ENCODE results near the gene ISL2.
"Not testable (repeated sequence)": the region's sequence is repeated elsewhere in the genome, so short reads cannot be mapped to it uniquely, and the experiment has no call there.

The ISL2 gene

DNA sequence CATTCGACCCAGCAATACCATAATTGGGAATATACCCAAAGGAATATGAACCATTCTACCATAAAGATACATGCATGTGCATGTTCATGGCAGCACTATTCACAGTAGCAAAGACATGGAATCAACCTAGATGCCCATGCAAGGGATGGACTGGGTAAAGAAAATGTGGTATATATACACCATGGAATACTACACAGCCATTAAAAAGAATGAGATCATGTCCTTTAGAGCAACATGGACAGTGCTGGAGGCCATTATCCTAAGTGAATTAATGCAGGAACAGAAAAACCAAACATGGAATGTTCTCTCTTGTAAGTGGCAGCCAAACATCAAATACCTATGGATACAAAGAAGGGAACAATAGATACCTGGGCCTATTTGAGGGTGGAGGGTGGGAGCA, 32.7 kb upstream of the ISL2 start:
- TF ChIP-seq, protein P1, sequence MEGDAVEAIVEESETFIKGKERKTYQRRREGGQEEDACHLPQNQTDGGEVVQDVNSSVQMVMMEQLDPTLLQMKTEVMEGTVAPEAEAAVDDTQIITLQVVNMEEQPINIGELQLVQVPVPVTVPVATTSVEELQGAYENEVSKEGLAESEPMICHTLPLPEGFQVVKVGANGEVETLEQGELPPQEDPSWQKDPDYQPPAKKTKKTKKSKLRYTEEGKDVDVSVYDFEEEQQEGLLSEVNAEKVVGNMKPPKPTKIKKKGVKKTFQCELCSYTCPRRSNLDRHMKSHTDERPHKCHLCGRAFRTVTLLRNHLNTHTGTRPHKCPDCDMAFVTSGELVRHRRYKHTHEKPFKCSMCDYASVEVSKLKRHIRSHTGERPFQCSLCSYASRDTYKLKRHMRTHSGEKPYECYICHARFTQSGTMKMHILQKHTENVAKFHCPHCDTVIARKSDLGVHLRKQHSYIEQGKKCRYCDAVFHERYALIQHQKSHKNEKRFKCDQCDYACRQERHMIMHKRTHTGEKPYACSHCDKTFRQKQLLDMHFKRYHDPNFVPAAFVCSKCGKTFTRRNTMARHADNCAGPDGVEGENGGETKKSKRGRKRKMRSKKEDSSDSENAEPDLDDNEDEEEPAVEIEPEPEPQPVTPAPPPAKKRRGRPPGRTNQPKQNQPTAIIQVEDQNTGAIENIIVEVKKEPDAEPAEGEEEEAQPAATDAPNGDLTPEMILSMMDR (IDR thresholded peaks at IDR 0.05; ENCODE audit: insufficient read depth, low read depth, low read length, missing control alignments), result no peak
- no peak for DNase-seq (ENCODE audit: low read depth)
- H3K4me3 ChIP-seq (ENCODE audit: low read depth, low read length), result no peak overlapping the region

DNA sequence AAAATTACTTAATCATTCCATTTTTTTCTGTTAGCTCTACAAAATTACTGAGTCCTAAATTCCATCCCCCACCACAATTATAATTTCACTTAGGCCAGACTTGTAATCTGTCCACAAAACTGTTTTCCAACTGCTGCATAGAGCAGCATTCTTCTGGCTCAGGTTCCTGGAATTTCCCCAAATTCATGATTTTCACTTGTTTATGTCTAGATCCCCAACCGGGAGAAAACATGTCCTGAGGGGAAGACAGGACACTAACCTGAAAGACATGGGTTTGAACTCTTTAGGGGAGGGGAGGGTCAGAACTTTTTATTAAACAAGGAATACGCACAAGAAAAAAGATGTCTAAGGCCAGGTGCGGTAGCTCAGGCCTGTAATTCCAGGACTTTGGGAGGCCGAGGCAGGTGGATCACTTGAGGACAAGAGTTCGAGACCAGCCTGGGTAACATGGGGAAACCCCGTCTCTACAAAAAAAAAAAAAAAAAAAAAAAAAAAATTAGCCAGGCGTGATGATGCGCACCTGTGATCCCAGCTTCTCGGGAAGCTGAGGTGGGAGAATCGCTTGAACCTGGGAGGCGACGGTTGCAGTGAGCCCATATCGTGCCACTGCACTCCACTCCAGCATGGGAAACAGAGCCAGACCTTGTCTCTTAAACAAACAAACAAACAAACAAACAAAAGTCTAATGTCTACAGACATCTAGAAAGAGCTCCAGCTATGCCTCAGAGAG, 26.8 kb upstream of the ISL2 start:
- TF ChIP-seq, protein P1 (IDR thresholded peaks at IDR 0.05; ENCODE audit: insufficient read depth, low read depth, low read length, missing control alignments), result no peak
- no peak for DNase-seq (ENCODE audit: low read depth)
- H3K4me3 ChIP-seq (ENCODE audit: low read depth, low read length), result peak overlapping the region; percentile 73

DNA sequence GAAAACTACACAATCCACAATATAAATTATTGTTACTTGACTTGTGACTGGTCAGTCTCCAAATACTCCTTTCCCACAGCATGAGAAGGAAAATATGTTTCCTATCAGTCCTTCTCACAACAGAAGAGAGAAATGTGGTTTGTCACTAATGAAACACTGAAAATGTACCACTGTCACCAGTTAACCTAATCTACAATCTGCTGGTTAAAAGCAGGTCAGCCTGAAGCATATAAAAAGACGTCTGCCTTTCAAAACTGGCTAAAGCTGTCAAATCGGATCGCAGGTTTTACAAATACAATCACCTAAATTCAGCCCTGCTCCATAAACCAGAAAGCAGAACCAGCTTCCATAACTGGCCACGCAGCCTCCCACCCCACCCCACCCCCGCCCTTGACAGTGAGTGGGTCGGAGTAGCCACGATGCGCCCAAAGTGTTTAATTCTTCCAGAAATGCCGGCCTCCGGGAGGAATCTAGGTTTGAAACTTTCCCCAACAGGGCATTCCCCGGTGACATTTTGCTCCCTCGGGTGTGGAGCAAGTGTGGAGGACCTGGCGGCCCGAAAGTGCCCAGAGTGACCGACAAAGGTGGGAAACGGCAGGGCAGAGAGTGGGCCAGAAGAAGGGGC, 26.0 kb upstream of the ISL2 start:
- DNase-seq (ENCODE audit: low read depth), result peak; percentile 33
- H3K4me3 ChIP-seq (ENCODE audit: low read depth, low read length), result peak overlapping the region; percentile 73
- TF ChIP-seq, protein P1 (IDR thresholded peaks at IDR 0.05; ENCODE audit: insufficient read depth, low read depth, low read length, missing control alignments), result no peak

DNA sequence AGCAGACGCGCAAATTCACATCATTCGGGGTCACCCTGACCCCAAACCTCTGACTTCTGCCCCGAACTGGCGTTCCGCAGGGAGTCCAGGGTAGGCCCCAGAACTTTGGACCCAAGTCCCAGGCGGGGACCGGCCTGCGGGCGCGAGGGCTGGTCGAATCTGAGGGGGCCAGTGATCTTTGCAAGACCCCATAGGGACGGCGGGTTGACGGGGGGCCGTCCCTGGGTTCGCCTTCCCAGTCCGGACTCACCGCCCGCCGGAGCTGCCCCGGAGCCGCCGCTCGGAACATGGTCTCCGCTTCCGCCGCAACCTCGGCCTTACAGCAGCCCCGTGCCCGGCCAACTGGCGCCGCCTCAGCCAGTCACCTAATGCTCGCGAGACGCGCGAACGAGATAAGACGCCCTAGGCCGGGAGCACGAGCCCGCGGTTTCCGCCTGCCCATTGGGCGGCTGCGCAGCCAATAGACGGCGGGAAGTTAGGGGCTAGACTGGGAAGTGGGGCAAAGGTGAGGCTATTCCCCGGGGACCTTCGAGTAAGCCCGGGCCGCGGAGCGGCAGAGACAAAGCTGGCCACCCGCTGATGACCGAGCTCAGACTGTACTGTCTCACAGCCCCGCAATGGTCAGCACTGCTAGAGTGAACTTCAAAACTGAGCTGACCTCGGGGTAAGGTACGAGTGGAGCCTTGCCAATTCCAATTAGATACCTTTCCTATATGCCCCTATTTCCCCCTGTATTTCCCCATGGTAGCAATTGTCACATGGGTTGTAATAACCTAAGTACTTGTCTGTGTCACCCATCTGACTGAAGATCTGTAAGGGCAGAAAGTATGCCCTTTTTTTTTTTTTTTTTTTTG, 25.2 kb upstream of the ISL2 start, which contains the start of gene ETFA:
Gene ETFA (minus strand): TSS at position 370 of the 854 bp plus-strand sequence. CDS start 81 bp downstream, at position 289.
- TF ChIP-seq, protein P1 (IDR thresholded peaks at IDR 0.05; ENCODE audit: insufficient read depth, low read depth, low read length, missing control alignments), result no peak
- DNase-seq (ENCODE audit: low read depth), result peak; percentile 99
- peak within 1 kb of the TSS; percentile 73 for H3K4me3 ChIP-seq (ENCODE audit: low read depth, low read length)

DNA sequence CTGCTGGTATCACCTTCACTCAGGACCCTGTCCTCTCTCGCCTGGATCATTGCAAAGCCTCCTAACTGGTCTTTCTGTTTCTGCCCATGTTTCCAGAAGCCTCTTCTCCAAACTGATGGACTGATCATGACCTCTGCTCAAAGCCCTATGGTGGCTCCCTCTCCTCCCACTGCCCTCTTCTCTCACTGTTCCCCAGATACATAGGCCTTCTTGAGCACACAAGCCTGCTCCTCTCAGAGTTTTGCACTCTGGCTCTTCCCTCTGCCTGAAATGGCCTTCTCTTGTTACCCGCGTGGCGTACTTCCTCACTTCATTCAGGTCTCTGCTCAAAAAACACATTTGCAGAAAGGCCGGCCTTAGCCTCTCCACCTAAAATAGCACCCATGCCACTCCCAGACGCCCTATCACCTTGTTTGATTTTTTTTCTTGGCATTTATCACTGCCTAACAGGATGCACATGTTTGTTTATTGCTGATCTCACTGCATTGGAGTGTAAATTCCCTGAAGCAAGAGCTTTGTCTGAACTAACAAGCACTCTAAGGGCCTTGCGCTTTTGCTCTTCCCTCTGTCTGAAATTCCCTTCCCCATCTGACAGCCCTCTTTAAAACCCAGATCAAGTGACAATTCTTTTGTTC, 23.9 kb upstream of the ISL2 start:
- no peak for DNase-seq (ENCODE audit: low read depth)
- TF ChIP-seq, protein P1 (IDR thresholded peaks at IDR 0.05; ENCODE audit: insufficient read depth, low read depth, low read length, missing control alignments), result no peak
- no peak overlapping the region for H3K4me3 ChIP-seq (ENCODE audit: low read depth, low read length)

DNA sequence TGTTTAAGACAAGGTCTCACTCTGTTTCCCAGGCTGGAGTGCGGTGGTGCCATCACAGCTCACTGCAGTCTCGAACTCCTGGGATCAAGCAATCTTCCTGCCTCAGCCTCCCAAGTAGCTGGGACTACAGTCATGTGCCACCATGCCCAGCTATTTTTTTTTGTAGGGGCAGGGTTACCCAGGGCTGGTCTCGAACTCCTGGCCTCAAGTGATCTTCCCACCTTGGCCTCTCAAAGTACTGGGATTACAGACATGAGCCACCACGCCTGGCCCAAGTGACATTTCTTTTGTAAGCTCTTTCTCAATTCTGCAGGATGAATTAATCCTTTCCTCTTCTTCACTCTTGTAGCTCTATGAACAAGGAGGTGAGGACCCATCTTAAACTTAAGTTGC, 23.4 kb upstream of the ISL2 start:
- not testable (repeated sequence) for H3K4me3 ChIP-seq (ENCODE audit: low read depth, low read length); DNase-seq (ENCODE audit: low read depth)
